ENCODE results near the gene THUMPD1.

- TF ChIP-seq, protein P1, sequence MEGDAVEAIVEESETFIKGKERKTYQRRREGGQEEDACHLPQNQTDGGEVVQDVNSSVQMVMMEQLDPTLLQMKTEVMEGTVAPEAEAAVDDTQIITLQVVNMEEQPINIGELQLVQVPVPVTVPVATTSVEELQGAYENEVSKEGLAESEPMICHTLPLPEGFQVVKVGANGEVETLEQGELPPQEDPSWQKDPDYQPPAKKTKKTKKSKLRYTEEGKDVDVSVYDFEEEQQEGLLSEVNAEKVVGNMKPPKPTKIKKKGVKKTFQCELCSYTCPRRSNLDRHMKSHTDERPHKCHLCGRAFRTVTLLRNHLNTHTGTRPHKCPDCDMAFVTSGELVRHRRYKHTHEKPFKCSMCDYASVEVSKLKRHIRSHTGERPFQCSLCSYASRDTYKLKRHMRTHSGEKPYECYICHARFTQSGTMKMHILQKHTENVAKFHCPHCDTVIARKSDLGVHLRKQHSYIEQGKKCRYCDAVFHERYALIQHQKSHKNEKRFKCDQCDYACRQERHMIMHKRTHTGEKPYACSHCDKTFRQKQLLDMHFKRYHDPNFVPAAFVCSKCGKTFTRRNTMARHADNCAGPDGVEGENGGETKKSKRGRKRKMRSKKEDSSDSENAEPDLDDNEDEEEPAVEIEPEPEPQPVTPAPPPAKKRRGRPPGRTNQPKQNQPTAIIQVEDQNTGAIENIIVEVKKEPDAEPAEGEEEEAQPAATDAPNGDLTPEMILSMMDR (IDR thresholded peaks at IDR 0.05; ENCODE audit: extremely low read depth in 1 of 2, insufficient read depth in 1 of 2, low read depth in 1 of 2, low read length in 2 of 2) = no peak
- TF ChIP-seq POLR2AphosphoS5 (IDR thresholded peaks at IDR 0.05; ENCODE audit: insufficient read depth, low read depth, low read length) (no peak), EZH2 (IDR thresholded peaks at IDR 0.05; ENCODE audit: borderline replicate concordance, low read depth, low read length, severe bottlenecking) (no peak), POLR2A (IDR thresholded peaks at IDR 0.05; ENCODE audit: low read depth, low read length) (no peak), JUN (IDR thresholded peaks at IDR 0.05; ENCODE audit: borderline replicate concordance, insufficient read depth, insufficient read length, low read depth) (no peak)
- TF ChIP-seq, protein P2, sequence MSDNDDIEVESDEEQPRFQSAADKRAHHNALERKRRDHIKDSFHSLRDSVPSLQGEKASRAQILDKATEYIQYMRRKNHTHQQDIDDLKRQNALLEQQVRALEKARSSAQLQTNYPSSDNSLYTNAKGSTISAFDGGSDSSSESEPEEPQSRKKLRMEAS (IDR thresholded peaks at IDR 0.05; ENCODE audit: insufficient read depth, insufficient read length) = no peak
These were observed 6.1 kb downstream of the THUMPD1 start for GRCh38 chr16:20735490-20735889.

Data from endothelial cell of umbilical vein (primary cell).